ENCODE data around the gene MUC22.

GRCh38 chr6:31037169-31037568 is 26.9 kb downstream of the MUC22 start:
- TF ChIP-seq EZH2 (IDR thresholded peaks at IDR 0.05; ENCODE audit: insufficient read depth, low read length) (no peak), CTCF (IDR thresholded peaks at IDR 0.05; ENCODE audit: insufficient read depth, low read depth, low read length) (no peak)
